ENCODE data around the gene EPS8.

Gene EPS8

GRCh38 chr12:15717940-15718567, 71.1 kb downstream of the EPS8 start:
- CTCF ChIA-PET = interaction anchor here (1.0 to 2.2 kb wide), 2 partner anchors 12 to 15 kb away, joined by 3 to 5 read pairs; no protein-coding TSS in a partner anchor

DNA sequence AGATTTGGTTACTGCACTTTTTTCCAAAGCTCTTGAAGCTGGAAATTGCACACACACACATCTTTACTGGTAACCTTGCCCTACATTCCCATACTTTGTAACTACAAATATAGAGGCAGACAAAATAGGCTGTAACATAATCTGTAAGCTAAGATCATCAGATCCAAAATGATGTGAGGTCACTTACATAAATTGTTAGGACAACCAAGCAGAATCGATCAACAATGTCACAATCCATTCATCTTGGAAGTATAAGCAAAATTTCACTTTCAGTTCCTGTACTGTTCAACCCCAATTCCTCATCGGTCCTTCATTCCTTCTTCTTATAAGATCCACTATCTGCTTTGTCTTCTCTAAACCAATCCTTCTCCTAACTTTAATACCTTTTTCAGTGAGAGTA, 72.6 kb downstream of the EPS8 start:
- DNase-seq (ENCODE audit: extremely low spot score) = no peak
- TF ChIP-seq, protein P1, sequence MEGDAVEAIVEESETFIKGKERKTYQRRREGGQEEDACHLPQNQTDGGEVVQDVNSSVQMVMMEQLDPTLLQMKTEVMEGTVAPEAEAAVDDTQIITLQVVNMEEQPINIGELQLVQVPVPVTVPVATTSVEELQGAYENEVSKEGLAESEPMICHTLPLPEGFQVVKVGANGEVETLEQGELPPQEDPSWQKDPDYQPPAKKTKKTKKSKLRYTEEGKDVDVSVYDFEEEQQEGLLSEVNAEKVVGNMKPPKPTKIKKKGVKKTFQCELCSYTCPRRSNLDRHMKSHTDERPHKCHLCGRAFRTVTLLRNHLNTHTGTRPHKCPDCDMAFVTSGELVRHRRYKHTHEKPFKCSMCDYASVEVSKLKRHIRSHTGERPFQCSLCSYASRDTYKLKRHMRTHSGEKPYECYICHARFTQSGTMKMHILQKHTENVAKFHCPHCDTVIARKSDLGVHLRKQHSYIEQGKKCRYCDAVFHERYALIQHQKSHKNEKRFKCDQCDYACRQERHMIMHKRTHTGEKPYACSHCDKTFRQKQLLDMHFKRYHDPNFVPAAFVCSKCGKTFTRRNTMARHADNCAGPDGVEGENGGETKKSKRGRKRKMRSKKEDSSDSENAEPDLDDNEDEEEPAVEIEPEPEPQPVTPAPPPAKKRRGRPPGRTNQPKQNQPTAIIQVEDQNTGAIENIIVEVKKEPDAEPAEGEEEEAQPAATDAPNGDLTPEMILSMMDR (IDR thresholded peaks at IDR 0.05; ENCODE audit: control extremely low read depth, extremely low read depth, low read depth, missing control alignments) = no peak
- ChIA-PET CTCF (no interaction called here), POLR2A (no interaction called here)

More at GRCh38 chr12:15717940-15718567, 71.1 kb downstream of the EPS8 start:
- DNase-seq (ENCODE audit: extremely low spot score) = no peak
- POLR2A ChIA-PET = no interaction called here
- TF ChIP-seq, protein P1 (IDR thresholded peaks at IDR 0.05; ENCODE audit: control extremely low read depth, extremely low read depth, low read depth, missing control alignments) = no peak

DNA sequence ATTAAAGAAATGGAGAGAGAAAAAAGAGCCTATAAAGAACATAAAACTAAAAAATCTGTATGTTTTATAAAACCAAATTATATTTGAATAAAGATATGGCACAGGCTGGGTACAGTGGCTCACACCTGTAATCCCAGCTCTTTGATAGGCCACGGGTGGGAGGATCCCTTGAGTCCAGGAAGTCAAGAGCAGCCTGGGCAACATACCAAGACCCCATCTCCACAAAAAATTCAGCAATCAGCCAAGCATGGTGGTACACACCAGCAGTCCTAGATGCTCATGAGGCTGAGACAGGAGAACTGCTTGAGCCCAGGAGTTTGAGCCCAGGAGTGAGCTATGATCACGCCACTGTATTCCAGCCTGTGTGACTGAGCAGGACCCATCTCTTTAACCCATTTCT, 74.9 kb downstream of the EPS8 start:
- no peak for DNase-seq (ENCODE audit: extremely low spot score)
- ChIA-PET POLR2A (no interaction called here), CTCF (interaction anchor here (1.1 to 1.5 kb wide), 3 partner anchors 20 to 88 kb away, joined by 3 to 4 read pairs (median 3); no protein-coding TSS in a partner anchor)
- TF ChIP-seq, protein P1 (IDR thresholded peaks at IDR 0.05; ENCODE audit: control extremely low read depth, extremely low read depth, low read depth, missing control alignments) = no peak

GRCh38 chr12:15712823-15713660, 76.1 kb downstream of the EPS8 start:
- ChIA-PET POLR2A (no interaction called here), CTCF (interaction anchor here (1.1 to 1.5 kb wide), 4 partner anchors 15 to 131 kb away, joined by 3 to 4 read pairs (median 3); no protein-coding TSS in a partner anchor)
- DNase-seq (ENCODE audit: extremely low spot score) = no peak
- TF ChIP-seq, protein P1 (IDR thresholded peaks at IDR 0.05; ENCODE audit: control extremely low read depth, extremely low read depth, low read depth, missing control alignments) = no peak

GRCh38 chr12:15712160-15712559, 77.0 kb downstream of the EPS8 start:
- TF ChIP-seq, protein P1 (IDR thresholded peaks at IDR 0.05; ENCODE audit: control extremely low read depth, extremely low read depth, low read depth, missing control alignments) = no peak
- ChIA-PET CTCF (interaction anchor here (1.3 to 1.4 kb wide), 2 partner anchors 17 to 53 kb away, joined by 3 read pairs; no protein-coding TSS in a partner anchor), POLR2A (no interaction called here)
- DNase-seq (ENCODE audit: extremely low spot score) = no peak

- POLR2A ChIA-PET = no interaction called here
- CTCF ChIA-PET = interaction anchor here (1.1 to 1.7 kb wide), 4 partner anchors 12 to 52 kb away, joined by 3 read pairs; no protein-coding TSS in a partner anchor
- DNase-seq (ENCODE audit: extremely low spot score) = no peak
- TF ChIP-seq, protein P1 (IDR thresholded peaks at IDR 0.05; ENCODE audit: control extremely low read depth, extremely low read depth, low read depth, missing control alignments) = no peak
Measured at GRCh38 chr12:15710860-15711510, 78.2 kb downstream of the EPS8 start.
